ENCODE results near the gene DECR2. TPM values are rescaled to one million over a fixed set of nuclear protein-coding genes. Genes with fewer than 3 reads are reported as not detected.

Gene DECR2
- total and polyA plus RNA-seq, 9 of the 15 experiments (the other 6 are each of a cell fraction or from before 2014, with no cell fraction given): 1.0 to 31.9 (median 10.3) TPM

DNA sequence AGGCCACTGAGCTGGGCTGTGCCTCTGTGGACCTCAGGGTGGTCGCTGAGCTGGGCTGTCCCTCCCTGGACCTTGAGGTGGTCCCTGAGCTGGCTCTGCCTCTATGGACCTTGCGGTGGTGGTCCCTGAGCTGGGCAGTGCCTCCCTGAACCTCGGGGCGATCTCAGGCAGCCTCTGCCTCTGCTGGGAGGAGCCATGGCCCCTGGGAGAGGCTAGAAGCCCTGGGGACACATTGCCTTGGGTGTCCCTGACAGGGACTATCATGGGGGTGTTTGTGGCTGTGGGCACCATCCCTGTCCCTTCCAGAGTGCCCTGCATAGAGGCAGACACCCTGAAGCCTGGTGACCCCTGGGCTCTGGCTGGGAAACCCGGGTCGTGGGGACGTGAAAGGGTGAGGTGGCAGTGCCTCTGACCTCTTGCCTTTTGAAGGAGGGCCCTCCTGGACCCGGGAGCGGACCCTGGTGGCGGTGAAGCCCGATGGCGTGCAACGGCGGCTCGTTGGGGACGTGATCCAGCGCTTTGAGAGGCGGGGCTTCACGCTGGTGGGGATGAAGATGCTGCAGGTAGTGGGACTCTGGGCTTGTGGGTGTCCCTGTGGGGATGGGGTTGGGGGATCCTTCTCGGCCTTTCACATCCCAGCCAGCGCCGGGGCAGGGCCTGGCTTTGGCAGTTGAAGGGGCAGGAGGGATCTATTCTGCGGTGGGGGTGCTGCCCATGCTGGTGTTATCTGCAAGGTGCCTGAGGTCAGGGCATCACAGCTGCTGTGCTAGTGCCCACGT is 2.9 kb upstream of the DECR2 start (continued):
- TF ChIP-seq RBFOX2 (IDR thresholded peaks at IDR 0.05; ENCODE audit: low read depth, low read length) (0 out of 2 replicates have a peak, but pooled peaks have one; percentile 39), POLR2AphosphoS2 (IDR thresholded peaks at IDR 0.05; ENCODE audit: low read length) (0 out of 2 replicates have a peak, but pooled peaks have one; percentile 20), BACH1 (tag; IDR thresholded peaks at IDR 0.05) (no peak), MECOM (CRISPR knock-in tag; IDR thresholded peaks at IDR 0.05) (no peak), MTA2 (IDR thresholded peaks at IDR 0.05; ENCODE audit: low read depth) (no peak), ZFX (CRISPR knock-in tag; IDR thresholded peaks at IDR 0.05) (peak; percentile 57), POLR2A (conservative IDR thresholded peaks at IDR 0.05) (peak; percentile 24; the same call in 1 of the 2 replicates), ARID2 (IDR thresholded peaks at IDR 0.05) (no peak), SLC30A9 (CRISPR knock-in tag; IDR thresholded peaks at IDR 0.05) (no peak), RBM14 (IDR thresholded peaks at IDR 0.05; ENCODE audit: borderline replicate concordance, insufficient read depth, low read depth, low read length) (no peak), LCOR (CRISPR knock-in tag; IDR thresholded peaks at IDR 0.05) (no peak), POLR2G (IDR thresholded peaks at IDR 0.05; ENCODE audit: low read depth, low read length) (peak; percentile 61), PHTF2 (CRISPR knock-in tag; IDR thresholded peaks at IDR 0.05) (no peak), LARP7 (IDR thresholded peaks at IDR 0.05) (no peak), HDAC3 (IDR thresholded peaks at IDR 0.05; ENCODE audit: borderline replicate concordance, partially characterized antibody) (no peak), SIRT6 (IDR thresholded peaks at IDR 0.05; ENCODE audit: low read depth, low read length) (no peak), GATA2 (CRISPR knock-in tag; IDR thresholded peaks at IDR 0.05) (no peak), CXXC5 (CRISPR knock-in tag; IDR thresholded peaks at IDR 0.05) (0 out of 2 replicates have a peak, but pooled peaks have one; percentile 20), CREM (IDR thresholded peaks at IDR 0.05; ENCODE audit: low read depth) (0 out of 2 replicates have a peak, but pooled peaks have one; percentile 20), FOS (IDR thresholded peaks at IDR 0.05; ENCODE audit: extremely low read depth, insufficient read length) (no peak), NONO (IDR thresholded peaks at IDR 0.05; ENCODE audit: low read depth in 2 of 2, low read length in 1 of 2) (0 out of 4 replicates have a peak, but pooled peaks of 1 of the 2 experiments have one; percentile 35), L3MBTL2 (IDR thresholded peaks at IDR 0.05) (0 out of 2 replicates have a peak, but pooled peaks have one; percentile 15)
- TF ChIP-seq, protein P1, sequence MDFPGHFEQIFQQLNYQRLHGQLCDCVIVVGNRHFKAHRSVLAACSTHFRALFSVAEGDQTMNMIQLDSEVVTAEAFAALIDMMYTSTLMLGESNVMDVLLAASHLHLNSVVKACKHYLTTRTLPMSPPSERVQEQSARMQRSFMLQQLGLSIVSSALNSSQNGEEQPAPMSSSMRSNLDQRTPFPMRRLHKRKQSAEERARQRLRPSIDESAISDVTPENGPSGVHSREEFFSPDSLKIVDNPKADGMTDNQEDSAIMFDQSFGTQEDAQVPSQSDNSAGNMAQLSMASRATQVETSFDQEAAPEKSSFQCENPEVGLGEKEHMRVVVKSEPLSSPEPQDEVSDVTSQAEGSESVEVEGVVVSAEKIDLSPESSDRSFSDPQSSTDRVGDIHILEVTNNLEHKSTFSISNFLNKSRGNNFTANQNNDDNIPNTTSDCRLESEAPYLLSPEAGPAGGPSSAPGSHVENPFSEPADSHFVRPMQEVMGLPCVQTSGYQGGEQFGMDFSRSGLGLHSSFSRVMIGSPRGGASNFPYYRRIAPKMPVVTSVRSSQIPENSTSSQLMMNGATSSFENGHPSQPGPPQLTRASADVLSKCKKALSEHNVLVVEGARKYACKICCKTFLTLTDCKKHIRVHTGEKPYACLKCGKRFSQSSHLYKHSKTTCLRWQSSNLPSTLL (IDR thresholded peaks at IDR 0.05): no peak
- TF ChIP-seq, protein P2, sequence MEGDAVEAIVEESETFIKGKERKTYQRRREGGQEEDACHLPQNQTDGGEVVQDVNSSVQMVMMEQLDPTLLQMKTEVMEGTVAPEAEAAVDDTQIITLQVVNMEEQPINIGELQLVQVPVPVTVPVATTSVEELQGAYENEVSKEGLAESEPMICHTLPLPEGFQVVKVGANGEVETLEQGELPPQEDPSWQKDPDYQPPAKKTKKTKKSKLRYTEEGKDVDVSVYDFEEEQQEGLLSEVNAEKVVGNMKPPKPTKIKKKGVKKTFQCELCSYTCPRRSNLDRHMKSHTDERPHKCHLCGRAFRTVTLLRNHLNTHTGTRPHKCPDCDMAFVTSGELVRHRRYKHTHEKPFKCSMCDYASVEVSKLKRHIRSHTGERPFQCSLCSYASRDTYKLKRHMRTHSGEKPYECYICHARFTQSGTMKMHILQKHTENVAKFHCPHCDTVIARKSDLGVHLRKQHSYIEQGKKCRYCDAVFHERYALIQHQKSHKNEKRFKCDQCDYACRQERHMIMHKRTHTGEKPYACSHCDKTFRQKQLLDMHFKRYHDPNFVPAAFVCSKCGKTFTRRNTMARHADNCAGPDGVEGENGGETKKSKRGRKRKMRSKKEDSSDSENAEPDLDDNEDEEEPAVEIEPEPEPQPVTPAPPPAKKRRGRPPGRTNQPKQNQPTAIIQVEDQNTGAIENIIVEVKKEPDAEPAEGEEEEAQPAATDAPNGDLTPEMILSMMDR (IDR thresholded peaks at IDR 0.05 in 2 of 3, conservative IDR thresholded peaks at IDR 0.05 in 1 of 3; ENCODE audit: insufficient read depth in 2 of 3, low read depth in 1 of 3, low read length in 3 of 3): peak; percentile 16 to 36 (median 24); a peak in 2 of 6 replicates
- TF ChIP-seq, protein P3, sequence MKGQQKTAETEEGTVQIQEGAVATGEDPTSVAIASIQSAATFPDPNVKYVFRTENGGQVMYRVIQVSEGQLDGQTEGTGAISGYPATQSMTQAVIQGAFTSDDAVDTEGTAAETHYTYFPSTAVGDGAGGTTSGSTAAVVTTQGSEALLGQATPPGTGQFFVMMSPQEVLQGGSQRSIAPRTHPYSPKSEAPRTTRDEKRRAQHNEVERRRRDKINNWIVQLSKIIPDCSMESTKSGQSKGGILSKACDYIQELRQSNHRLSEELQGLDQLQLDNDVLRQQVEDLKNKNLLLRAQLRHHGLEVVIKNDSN (CRISPR knock-in tag; IDR thresholded peaks at IDR 0.05): 0 out of 2 replicates have a peak, but pooled peaks have one; percentile 23

Measured in K562 (cell line).